Parathyroid adenoma (tissue), 2 donors: ENCODE data around the gene SNHG17.

ENCODE experiments used
- H2AFZ ChIP-seq: fragments of 300-600 bp; sonication (generic); one replicate; pipeline ENCODE4 v1.7.0; 2017; ENCODE audit warnings: antibody characterized with exemption, mild to moderate bottlenecking
- H3K27ac ChIP-seq: fragments of 300-600 bp; sonication (generic); one replicate; pipeline ENCODE4 v1.7.0; 2017
- H3K27me3 ChIP-seq: fragments of 300-600 bp; sonication (generic); one replicate; pipeline ENCODE4 v1.7.0; 2017; ENCODE audit warnings: low read length; ENCODE audit not compliant: control insufficient read depth, insufficient read depth
- H3K36me3 ChIP-seq: fragments of 300-600 bp; sonication (generic); one replicate; pipeline ENCODE4 v1.7.0; 2017; ENCODE audit warnings: low read length; ENCODE audit not compliant: control insufficient read depth, insufficient read depth
- H3K4me1 ChIP-seq: fragments of 300-600 bp; sonication (generic); one replicate; pipeline ENCODE4 v1.7.0; 2017; ENCODE audit warnings: control low read depth
- H3K4me2 ChIP-seq: fragments of 300-600 bp; sonication (generic); one replicate; pipeline ENCODE4 v1.7.0; 2017; ENCODE audit warnings: low read length
- H3K4me3 ChIP-seq: fragments of 300-600 bp; sonication (generic); one replicate; pipeline ENCODE4 v1.7.0; 2017; ENCODE audit warnings: low read depth, low read length
- H3K79me2 ChIP-seq: fragments of 300-600 bp; sonication (generic); one replicate; pipeline ENCODE4 v1.7.0; 2017; ENCODE audit warnings: control low read depth
- H3K9ac ChIP-seq: fragments of 300-600 bp; sonication (generic); one replicate; pipeline ENCODE4 v1.7.0; 2017; ENCODE audit warnings: mild to moderate bottlenecking
- H3K9me3 ChIP-seq: fragments of 300-600 bp; sonication (generic); one replicate; pipeline ENCODE4 v1.7.0; 2017; ENCODE audit warnings: low read length; ENCODE audit not compliant: control insufficient read depth
- TF ChIP-seq, protein P1 (sequence below): fragments of 300-600 bp; sonication (generic); IDR thresholded peaks from one replicate; pipeline ENCODE4 v1.7.0; 2017; ENCODE audit warnings: antibody characterized with exemption, mild to moderate bottlenecking
- donor health status: primary hyperparathyroidism.

SNHG17 gene

DNA sequence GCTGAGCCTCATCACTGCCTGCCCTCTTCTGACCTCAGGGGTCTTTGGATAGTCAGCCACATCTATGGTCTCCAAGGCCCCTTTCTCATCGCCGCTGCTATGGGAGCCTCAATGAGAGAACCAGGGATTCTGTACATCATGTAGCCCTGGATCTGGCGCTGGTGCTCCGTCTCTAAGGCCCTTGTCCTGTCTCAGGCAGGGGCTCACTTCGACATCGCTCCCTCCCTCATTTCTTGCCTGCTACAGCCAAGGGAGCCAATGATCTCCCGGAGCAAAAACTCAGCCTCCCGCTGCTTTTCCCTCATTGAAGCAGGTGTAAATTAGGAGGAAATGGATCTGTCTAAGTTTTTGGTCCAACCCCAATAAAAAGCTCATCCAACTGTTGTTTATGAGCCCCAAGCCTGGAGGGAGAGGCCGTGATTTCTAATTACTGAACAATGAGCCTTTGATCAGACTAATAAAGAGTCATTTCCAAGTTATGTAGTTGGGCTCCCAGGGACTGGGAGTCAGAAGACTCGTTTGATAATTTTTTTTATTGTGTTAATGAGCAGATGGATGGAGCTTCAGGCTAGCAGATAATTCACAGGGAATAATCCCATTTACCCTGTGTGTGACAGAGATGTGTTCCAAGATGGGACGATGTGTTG is 58.0 kb downstream of the SNHG17 start:
- H3K4me2 ChIP-seq, result no peak overlapping the region
- no peaks in the 10 kb centered on the region for H3K9me3 ChIP-seq
- H3K27ac ChIP-seq, result no peak overlapping the region
- H3K36me3 ChIP-seq, result no peaks in the 10 kb centered on the region
- H3K4me3 ChIP-seq, result no peak overlapping the region
- no peak overlapping the region for H3K9ac ChIP-seq
- TF ChIP-seq, protein P1, sequence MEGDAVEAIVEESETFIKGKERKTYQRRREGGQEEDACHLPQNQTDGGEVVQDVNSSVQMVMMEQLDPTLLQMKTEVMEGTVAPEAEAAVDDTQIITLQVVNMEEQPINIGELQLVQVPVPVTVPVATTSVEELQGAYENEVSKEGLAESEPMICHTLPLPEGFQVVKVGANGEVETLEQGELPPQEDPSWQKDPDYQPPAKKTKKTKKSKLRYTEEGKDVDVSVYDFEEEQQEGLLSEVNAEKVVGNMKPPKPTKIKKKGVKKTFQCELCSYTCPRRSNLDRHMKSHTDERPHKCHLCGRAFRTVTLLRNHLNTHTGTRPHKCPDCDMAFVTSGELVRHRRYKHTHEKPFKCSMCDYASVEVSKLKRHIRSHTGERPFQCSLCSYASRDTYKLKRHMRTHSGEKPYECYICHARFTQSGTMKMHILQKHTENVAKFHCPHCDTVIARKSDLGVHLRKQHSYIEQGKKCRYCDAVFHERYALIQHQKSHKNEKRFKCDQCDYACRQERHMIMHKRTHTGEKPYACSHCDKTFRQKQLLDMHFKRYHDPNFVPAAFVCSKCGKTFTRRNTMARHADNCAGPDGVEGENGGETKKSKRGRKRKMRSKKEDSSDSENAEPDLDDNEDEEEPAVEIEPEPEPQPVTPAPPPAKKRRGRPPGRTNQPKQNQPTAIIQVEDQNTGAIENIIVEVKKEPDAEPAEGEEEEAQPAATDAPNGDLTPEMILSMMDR, result no peak
- no peaks in the 10 kb centered on the region for H3K79me2 ChIP-seq
- no peaks in the 10 kb centered on the region for H3K4me1 ChIP-seq
- H3K27me3 ChIP-seq, result no peaks in the 10 kb centered on the region
- no peak overlapping the region for H2AFZ ChIP-seq

DNA sequence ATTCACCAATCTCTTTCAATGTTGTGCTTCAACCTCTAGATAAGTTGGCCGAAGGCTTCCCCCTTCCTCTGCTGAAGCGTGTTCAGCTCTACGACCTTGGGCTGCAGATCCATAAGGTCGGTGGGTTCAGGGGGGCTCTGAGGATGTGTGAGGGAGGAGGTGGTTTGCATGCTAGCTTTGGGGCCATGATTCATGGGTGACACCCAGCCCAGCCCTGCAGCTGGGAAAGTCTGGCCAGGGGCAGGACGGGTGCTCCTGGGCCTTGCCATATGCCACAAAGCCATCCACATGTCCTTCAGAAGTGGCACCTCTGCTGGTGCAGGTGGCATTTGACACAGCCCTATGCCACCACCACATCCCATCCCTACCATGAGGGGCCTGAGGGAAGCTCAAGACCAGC is 61.2 kb downstream of the SNHG17 start:
- H3K4me1 ChIP-seq, result no peaks in the 10 kb centered on the region
- H3K36me3 ChIP-seq, result no peaks in the 10 kb centered on the region
- H3K4me2 ChIP-seq, result no peak overlapping the region
- no peaks in the 10 kb centered on the region for H3K27me3 ChIP-seq
- TF ChIP-seq, protein P1, result no peak
- H2AFZ ChIP-seq, result no peak overlapping the region
- no peaks in the 10 kb centered on the region for H3K79me2 ChIP-seq
- H3K9me3 ChIP-seq, result no peaks in the 10 kb centered on the region
- H3K9ac ChIP-seq, result no peak overlapping the region
- no peak overlapping the region for H3K4me3 ChIP-seq
- H3K27ac ChIP-seq, result no peak overlapping the region

DNA sequence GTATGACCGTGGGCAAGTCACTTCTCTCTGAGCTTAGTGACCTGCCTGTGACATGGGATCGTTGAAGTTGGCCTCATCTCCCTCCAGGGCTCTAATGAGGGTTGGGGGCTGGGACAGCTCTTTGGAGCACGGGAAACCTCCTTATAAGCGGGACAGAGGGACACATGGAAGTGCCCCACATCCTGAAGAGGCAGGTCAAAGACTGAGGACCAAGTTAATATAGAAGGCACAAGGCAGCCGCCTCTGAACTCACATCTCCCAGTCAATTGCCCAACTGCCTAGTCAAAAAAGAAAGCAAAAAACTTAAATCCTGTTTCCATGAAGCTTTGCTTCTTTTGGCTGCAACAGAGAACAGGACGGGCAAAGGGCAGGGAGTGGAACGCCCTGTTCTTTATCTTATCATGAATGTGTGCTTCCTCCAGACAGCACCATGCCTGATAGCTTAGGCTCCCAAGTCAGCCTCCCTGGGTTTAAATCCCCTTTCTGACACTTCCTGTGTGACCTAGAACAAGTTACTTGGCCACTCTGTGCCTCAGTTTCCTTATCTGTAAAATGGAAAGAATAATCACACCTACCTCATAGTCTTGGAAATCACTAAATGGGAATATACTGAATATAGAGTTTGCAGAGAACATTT is 61.8 kb downstream of the SNHG17 start:
- Histone ChIP-seq H3K9ac (no peak overlapping the region), H3K9me3 (no peaks in the 10 kb centered on the region), H3K36me3 (no peaks in the 10 kb centered on the region), H3K27me3 (no peaks in the 10 kb centered on the region), H3K4me2 (no peak overlapping the region), H3K4me1 (no peaks in the 10 kb centered on the region), H3K4me3 (no peak overlapping the region), H3K27ac (no peak overlapping the region), H2AFZ (no peak overlapping the region), H3K79me2 (no peaks in the 10 kb centered on the region)
- TF ChIP-seq, protein P1, result no peak

DNA sequence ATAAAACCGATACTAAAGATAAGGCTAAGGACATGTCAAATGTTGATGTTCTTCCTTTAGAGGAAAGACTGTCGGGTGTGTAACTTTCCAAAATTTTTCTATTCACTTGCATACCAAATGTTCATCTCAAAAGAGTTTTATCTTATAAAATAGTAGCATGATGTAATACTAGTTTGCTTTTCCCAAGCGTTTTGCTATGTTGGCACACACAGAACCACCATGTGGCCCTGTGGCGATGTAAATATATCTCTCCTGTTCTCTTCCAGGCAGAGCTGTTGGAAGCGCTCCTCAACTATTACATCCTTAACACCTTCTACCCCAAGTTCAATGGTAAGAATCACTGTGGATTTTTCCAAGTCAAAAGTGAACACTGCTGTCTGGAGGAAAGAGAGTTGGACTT is 62.3 kb downstream of the SNHG17 start:
- TF ChIP-seq, protein P1, result no peak
- no peaks in the 10 kb centered on the region for H3K27me3 ChIP-seq
- no peaks in the 10 kb centered on the region for H3K4me1 ChIP-seq
- H3K4me2 ChIP-seq, result no peak overlapping the region
- no peak overlapping the region for H3K27ac ChIP-seq
- no peaks in the 10 kb centered on the region for H3K79me2 ChIP-seq
- no peak overlapping the region for H3K9ac ChIP-seq
- no peaks in the 10 kb centered on the region for H3K9me3 ChIP-seq
- no peaks in the 10 kb centered on the region for H3K36me3 ChIP-seq
- H2AFZ ChIP-seq, result no peak overlapping the region
- no peak overlapping the region for H3K4me3 ChIP-seq
